HG03097 (cell line): Measurements from ENCODE around the gene HSPB1.
"Not testable (repeated sequence)": the region's sequence is repeated elsewhere in the genome, so short reads cannot be mapped to it uniquely, and the experiment has no call there.

Experiments used
- ATAC-seq: cut with Tn5 transposase; IDR thresholded peaks from one replicate; pipeline ENCODE4 v1.9.1; 2021; ENCODE audit not compliant: unreplicated experiment, low FRiP score

HSPB1 gene

DNA sequence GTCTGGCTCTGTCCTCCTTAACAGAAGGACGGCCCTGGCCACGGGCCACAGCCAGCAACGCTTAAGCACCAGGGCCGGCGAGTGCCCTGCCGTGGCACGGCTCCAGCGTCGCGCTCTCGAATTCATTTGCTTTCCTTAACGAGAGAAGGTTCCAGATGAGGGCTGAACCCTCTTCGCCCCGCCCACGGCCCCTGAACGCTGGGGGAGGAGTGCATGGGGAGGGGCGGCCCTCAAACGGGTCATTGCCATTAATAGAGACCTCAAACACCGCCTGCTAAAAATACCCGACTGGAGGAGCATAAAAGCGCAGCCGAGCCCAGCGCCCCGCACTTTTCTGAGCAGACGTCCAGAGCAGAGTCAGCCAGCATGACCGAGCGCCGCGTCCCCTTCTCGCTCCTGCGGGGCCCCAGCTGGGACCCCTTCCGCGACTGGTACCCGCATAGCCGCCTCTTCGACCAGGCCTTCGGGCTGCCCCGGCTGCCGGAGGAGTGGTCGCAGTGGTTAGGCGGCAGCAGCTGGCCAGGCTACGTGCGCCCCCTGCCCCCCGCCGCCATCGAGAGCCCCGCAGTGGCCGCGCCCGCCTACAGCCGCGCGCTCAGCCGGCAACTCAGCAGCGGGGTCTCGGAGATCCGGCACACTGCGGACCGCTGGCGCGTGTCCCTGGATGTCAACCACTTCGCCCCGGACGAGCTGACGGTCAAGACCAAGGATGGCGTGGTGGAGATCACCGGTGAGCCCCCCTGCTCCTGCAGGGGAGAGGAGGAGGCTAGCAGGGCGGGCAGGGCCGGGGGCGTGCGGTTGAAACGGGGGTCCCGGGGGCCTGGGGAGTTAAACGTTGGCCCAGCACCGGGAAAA is at the start of gene HSPB1:
HSPB1 (plus strand) TSS at position 327 of the 855 bp plus-strand sequence; CDS start at position 367, 40 bp downstream.
- no peak for ATAC-seq

DNA sequence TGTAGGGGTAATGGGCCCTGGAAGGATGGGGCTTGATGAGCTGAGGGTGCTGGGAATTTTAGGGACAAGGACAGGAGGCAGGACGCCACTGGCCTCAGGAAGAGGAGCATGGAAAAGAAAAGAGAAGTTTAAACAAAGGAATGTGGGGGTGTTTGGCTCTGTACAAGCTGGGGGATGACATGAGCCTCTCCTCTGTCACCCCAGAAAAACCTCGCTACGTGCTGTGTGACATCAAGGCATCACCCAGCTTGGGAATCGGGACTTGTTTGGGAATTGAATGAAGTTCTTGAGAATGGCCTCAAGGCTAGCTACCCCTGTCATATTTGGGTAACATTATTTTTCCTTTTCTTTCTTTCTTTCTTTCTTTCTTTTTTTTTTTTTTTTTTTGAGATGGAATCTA is 47.7 kb upstream of the HSPB1 start:
- no peak for ATAC-seq

DNA sequence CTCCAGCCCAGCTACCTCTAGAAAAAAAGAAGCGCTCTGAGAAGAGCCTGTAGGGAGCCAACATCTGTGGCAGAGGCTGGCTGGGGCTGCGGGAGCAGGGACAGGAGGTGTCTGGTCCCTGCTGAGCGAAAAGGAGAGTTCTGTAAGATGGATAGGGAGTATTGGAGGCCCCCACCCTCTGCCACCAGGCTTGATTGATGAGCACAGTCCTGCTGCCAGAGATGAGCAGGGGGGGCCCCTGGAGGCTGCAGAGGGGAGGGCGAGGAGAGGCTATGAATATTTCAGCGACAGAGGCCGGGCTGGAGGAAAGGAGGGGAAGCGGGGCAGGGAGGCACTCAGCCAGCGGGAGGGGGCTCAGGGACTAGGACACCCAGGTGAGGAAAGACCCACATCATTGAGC is 44.5 kb upstream of the HSPB1 start:
- ATAC-seq: no peak

- no peak for ATAC-seq
Measured at GRCh38 chr7:76259124-76260093, 43.1 kb upstream of the HSPB1 start.

DNA sequence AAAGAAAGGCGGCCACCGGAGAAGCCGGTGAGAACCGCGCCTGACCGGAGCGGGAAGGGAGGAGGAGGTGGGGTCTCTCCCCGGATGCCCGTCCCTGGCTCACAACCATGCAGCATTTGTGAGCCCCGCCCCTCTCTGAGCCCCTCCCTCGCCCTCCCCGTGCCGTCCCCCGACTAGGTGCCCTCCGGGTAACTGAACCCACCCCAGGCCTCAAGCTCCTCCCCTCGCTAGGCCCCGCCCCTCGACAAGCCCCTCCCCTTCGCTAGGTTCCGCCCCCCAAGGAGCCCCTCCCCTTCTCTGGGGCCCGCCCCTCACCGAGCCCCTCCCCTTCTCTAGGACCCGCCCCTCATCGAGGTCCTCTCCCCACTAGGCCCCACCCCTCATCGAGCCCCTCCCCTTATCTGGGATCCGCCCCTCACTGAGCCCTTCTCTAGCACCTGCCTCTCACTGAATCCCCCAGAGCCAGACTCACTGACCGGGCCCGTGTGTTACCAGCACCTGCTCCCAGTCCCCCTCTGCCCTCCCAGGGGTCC is 42.2 kb upstream of the HSPB1 start:
- ATAC-seq: no peak

DNA sequence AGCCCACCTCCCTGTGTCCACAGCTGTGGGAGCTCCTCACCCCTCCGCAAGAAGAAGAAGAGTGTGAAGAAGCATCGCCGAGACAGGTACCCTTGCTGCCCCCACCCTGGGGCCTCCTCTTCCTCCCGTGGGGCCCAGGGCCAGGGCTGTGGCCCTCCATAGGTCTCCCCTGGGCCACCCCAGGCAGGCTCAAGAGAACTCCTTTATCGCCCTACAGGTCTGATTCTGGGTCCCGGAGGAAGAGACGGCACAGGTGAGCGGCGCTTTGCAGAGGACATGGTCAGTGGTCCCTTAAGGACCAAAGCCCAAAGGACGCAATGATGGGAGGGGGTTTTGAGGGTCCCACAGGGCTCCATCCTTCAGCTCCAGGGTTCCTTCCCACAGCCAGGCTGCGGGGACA is 41.1 kb upstream of the HSPB1 start:
- no peak for ATAC-seq

DNA sequence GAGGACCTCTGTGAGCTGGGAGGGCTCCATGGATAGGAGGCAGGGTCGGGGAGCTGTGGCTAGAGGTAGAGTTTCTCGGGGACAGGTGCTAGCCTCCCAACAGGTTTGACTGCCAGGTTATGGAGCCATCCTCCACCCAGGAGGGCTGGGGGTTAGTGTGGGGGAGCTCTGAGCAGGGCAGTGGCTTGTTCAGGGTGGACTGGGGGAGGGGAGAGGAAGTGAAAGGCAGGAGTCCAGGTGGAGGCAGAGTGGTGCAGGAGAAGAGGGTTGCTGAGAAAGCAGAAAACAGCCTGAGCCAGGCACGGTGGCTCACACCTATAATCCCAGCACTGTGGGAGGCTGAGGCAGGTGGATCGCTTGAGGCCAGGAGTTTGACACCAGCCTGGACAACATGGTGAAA is 40.5 kb upstream of the HSPB1 start:
- no peak for ATAC-seq

DNA sequence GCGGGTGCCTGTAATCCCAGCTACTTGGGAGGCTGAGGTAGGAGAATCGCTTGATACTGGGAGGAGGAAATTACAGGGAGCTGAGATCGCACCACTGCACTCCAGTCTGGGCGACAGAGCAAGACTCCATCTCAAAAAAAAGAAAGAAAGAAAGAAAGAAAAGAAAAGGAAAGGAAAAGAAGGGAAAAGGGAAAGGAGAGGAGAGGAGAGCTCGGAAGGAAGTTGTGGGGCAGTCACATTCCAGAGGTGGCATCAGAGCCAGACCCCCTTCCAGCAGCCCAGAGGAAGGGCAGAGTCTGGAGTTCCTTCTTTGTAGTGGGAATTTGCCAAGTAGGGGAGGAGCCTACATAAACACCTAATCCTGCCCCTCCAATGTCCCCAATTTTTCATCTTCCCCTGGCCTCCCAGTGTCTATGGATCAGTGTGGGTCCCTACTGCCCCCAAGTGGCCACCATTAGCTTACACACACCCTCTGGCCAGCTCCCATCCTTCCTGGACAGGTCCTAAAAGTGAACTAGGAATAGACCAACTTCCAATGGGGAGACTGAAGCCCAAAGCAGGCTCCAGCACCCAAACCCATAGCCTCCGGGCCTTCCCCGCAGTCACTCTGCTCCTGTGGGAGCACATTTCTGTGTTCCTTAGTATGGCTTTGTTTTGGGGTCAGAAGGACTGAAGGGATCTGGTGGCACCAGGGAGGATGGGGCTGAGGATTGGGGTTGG is 39.6 kb upstream of the HSPB1 start:
- no peak for ATAC-seq

DNA sequence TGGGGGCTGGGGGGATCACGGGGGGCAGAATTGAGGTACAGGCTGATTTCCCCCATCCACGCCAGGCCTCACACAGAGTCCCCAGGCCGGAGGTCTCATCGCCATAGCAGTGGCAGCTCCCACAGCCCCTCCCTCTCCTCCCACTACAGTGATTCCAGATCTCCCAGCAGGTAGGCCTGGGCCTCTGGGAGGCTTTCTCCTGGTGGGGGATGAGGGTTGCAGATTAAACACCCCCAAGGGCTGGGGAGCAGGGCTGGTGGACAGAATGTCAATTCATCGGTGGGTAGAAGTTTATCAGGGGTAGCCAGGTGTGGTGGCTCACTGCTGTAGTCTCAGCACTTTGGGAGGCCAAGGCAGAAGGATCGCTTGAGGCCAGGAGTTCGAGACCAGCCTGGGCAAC is 37.2 kb upstream of the HSPB1 start:
- ATAC-seq: no peak

DNA sequence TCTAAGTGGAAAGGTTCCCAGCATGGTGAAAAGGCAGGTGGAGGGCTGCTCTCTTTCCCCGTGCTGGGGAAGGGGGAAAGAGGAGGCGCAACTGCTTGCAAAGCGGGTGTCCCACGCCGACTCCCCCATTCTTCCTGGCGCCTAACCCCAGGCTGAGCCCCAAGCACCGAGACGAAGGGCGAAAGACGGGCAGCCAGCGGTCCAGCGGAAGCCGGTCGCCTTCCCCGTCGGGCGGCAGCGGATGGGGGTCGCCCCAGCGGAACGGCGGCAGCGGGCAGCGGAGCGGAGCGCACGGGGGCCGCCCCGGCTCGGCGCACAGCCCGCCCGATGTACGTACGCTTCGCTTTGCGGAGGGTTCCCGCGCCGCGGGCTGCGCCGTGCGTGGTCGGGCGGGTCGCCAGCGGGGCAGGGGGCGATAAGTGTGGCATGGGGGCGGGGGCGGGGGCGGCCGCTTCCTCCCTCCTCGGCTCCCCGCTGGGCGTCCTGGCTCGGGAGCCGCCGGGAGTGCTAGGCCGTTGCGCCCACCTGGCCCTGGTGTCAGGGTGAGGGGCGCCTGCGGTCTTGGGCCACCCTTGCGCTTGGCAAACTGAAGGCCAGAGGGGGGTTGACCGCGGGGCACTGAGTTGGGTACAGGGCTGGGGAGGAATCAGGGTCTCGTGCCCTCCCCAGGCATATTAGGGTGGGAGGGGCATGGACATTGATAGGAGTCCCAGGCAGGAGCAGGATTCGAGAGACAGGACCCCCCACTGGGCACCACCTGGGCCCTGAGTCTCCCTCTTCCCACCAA is 35.2 kb upstream of the HSPB1 start:
- no peak for ATAC-seq

- ATAC-seq: no peak
Measured at GRCh38 chr7:76267894-76268183, 34.6 kb upstream of the HSPB1 start.

GRCh38 chr7:76268376-76268775 is 34.1 kb upstream of the HSPB1 start:
- no peak for ATAC-seq

GRCh38 chr7:76269895-76270294 is 32.6 kb upstream of the HSPB1 start:
- no peak for ATAC-seq

- ATAC-seq: not testable (repeated sequence)
Measured at GRCh38 chr7:76271384-76271783, 31.1 kb upstream of the HSPB1 start.

DNA sequence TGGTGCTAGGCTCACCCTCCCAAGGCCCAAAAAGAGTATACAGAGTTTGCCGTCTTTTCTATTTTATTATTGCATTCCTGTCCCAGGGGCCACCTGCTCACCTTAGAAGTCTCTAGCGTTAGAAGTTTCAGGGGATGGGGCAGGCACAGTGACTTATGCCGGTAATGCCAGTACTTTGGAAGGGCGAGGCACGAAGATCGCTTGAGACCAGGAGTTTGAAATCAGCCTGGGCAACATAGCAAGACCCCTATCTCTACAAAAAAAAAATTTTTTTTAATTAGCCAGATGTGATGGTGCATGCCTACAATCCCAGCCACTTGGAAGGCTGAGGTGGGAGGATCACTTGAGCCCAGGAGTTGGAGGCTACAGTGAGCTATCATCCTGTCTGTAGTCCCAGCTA is 30.3 kb upstream of the HSPB1 start:
- no peak for ATAC-seq

DNA sequence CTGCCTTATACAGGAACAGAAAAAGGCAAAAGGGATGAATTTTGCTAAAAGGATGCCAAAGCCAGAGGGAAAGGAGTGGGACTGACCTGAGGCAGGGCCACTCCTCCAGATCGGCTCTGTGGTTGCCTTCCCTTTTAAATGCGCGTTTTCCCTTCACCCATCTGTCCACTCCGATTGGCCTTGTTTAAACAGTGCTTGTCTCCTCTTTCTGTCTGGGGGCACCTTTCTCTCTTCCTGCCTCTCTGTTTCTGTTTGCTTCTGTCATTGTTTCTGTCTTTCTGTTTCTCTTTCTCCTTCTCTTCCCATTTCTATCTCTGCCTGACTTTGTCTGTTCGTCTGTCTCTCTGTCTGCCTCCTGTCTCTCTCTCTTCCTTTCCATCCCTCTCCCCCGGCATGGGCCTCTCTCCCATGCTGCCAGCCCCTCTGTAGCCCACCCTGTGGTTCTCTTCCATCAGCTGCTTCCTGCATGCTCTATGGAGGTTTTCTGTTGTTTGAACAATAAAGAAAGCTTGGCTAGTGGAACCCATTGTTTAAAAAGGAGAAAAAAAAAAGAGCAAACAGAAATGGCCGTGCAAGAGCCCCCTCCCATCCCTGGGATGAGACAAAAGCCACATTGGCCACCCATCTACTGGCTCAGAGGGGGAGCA is 29.5 kb upstream of the HSPB1 start:
- ATAC-seq: no peak

DNA sequence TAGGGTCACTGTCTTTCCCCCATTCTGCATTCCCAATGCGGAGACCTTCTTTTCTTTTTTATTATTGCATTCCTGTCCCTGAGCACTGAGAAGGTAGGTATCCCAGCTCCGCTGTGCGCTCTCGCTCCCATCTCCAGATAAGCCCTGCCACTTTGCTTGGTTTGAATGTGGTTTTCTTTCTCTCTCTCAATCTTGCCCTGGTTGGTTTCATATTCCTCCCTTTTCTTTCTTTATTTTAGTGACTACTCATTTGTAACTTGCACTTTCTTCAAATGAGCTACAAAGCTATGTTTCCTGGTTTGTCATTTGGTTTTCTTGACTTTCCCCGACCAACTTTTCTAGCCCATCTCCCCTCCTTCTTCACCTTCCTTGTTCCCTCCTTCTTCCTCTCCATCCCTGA is 29.0 kb upstream of the HSPB1 start:
- ATAC-seq: no peak

DNA sequence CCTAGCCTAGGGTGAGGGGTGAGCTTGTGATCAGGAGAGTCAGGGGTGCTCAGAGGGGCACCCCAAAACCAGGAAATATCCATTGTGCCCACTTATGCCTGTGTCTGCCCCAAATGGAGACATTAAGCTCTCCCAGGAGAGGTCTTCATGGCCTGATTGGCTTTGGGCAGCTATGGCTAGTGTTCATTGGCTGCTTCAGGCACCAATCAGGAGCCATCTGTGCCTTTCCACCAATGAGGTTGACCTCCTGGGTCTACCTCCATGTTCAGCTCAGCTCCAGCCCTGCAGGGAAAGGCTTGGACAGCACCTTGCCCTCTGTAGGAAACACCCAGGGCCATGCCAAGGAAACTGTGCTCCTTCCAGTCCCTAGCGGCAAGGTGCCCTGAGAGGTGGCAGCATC is 23.9 kb upstream of the HSPB1 start:
- ATAC-seq: no peak

DNA sequence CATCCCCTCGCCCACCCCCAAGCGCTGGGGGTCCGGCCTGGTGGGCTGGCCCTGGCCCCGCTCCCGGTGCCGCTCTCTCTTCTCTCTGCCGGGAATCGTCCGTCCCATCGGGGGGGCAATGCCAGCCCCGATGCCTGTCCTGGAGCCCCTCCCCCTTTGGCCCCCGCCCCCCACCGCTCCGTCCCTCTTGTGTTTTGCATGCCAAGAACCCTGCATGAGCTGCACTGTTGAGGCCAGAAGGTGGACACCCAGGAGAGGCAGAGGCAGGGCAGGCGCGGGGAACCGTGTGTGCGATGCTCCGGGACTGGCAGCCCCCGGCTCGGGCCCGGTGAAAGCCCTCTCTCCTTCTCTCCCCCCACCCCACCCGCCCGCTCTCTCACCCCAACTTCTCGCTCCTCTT is 22.1 kb upstream of the HSPB1 start:
- no peak for ATAC-seq
